Endothelial cell (in vitro differentiated cells): Measurements from ENCODE around the gene TENM3. TPM values are rescaled to one million over a fixed set of nuclear protein-coding genes. Genes with fewer than 3 reads are reported as not detected.

ENCODE experiments used
- DNase-seq: peaks from one replicate; pipeline ENCODE4 v3.0.0; 2021; ENCODE audit warnings: low spot score
- H3K27ac Mint-ChIP-seq: one replicate; pipeline ENCODE4 v1.8.0; 2021; ENCODE audit warnings: mixed read lengths, inconsistent platforms; ENCODE audit not compliant: unreplicated experiment
- H3K27me3 Mint-ChIP-seq: one replicate; pipeline ENCODE4 v1.8.0; 2021; ENCODE audit warnings: mild to moderate bottlenecking, moderate library complexity, mixed read lengths, inconsistent platforms; ENCODE audit not compliant: unreplicated experiment
- H3K36me3 Mint-ChIP-seq: one replicate; pipeline ENCODE4 v1.8.0; 2021; ENCODE audit warnings: mild to moderate bottlenecking, low read depth, mixed read lengths, inconsistent platforms; ENCODE audit not compliant: unreplicated experiment
- H3K4me1 Mint-ChIP-seq: one replicate; pipeline ENCODE4 v1.8.0; 2021; ENCODE audit warnings: mild to moderate bottlenecking, mixed read lengths, inconsistent platforms; ENCODE audit not compliant: unreplicated experiment
- H3K4me3 Mint-ChIP-seq: one replicate; pipeline ENCODE4 v1.8.0; 2021; ENCODE audit warnings: mild to moderate bottlenecking, mixed read lengths, inconsistent platforms; ENCODE audit not compliant: unreplicated experiment
- H3K9me3 Mint-ChIP-seq: one replicate; pipeline ENCODE4 v1.8.0; 2021; ENCODE audit warnings: mixed read lengths, inconsistent platforms; ENCODE audit not compliant: unreplicated experiment
- CTCF ChIP-seq: fragments of 200-600 bp; sonication (generic); IDR thresholded peaks from one replicate; pipeline ENCODE4 v1.5.0; 2021; ENCODE audit warnings: antibody characterized with exemption; ENCODE audit not compliant: unreplicated experiment
- total RNA-seq: library from RNA; stranded (reverse); fragmentation: NEBNext Ultra II Directional; extraction: Animal tissue kit (Norgen Biotek cat#: 25700); gene quantifications from one replicate; pipeline ENCODE4 v1.2.1, GENCODE V29; 2021; ENCODE audit not compliant: unreplicated experiment

The TENM3 gene
- total RNA-seq, 1 donor from 2014 or later: 29.7 TPM

GRCh38 chr4:182741054-182741453 is 497.9 kb downstream of the TENM3 start:
- Mint-ChIP-seq H3K4me1 (peaks cover under 1% of the 10 kb centered on the region), H3K4me3 (no peak overlapping the region)

GRCh38 chr4:182741914-182742313 is 498.7 kb downstream of the TENM3 start:
- Mint-ChIP-seq H3K4me1 (peaks cover 6% of the 10 kb centered on the region), H3K36me3 (peaks cover 6% of the 10 kb centered on the region)
- no peak for TF ChIP-seq CTCF

More at GRCh38 chr4:182741054-182741453, 497.9 kb downstream of the TENM3 start:
- TF ChIP-seq CTCF: no peak
- Mint-ChIP-seq H3K36me3 (peaks cover 3% of the 10 kb centered on the region), H3K27me3 (peaks cover 2% of the 10 kb centered on the region), H3K27ac (no peak overlapping the region), H3K9me3 (no peaks in the 10 kb centered on the region)
- DNase-seq: no peak

GRCh38 chr4:182743815-182744214 is 500.6 kb downstream of the TENM3 start:
- peaks cover 6% of the 10 kb centered on the region for H3K36me3 Mint-ChIP-seq
- DNase-seq: no peak
- no peaks in the 10 kb centered on the region for H3K9me3 Mint-ChIP-seq
- H3K27me3 Mint-ChIP-seq: peaks cover 2% of the 10 kb centered on the region
- no peak overlapping the region for H3K4me3 Mint-ChIP-seq
- no peak overlapping the region for H3K27ac Mint-ChIP-seq
- peaks cover 12% of the 10 kb centered on the region for H3K4me1 Mint-ChIP-seq
- TF ChIP-seq CTCF: no peak

More at GRCh38 chr4:182741914-182742313, 498.7 kb downstream of the TENM3 start:
- DNase-seq: no peak
- H3K4me3 Mint-ChIP-seq: no peak overlapping the region
- H3K9me3 Mint-ChIP-seq: no peaks in the 10 kb centered on the region
- H3K27ac Mint-ChIP-seq: no peak overlapping the region
- peaks cover 2% of the 10 kb centered on the region for H3K27me3 Mint-ChIP-seq

- H3K36me3 Mint-ChIP-seq: peaks cover 6% of the 10 kb centered on the region
- DNase-seq: no peak
- peaks cover 13% of the 10 kb centered on the region for H3K4me1 Mint-ChIP-seq
- no peaks in the 10 kb centered on the region for H3K27me3 Mint-ChIP-seq
- H3K9me3 Mint-ChIP-seq: no peaks in the 10 kb centered on the region
- TF ChIP-seq CTCF: no peak
- H3K4me3 Mint-ChIP-seq: no peak overlapping the region
- no peak overlapping the region for H3K27ac Mint-ChIP-seq
Measured at GRCh38 chr4:182745237-182745636, 502.0 kb downstream of the TENM3 start.

- no peak for DNase-seq
- Mint-ChIP-seq H3K27ac (no peak overlapping the region), H3K4me3 (no peak overlapping the region), H3K27me3 (no peaks in the 10 kb centered on the region), H3K36me3 (peaks cover 6% of the 10 kb centered on the region), H3K9me3 (no peaks in the 10 kb centered on the region), H3K4me1 (peaks cover 13% of the 10 kb centered on the region)
- TF ChIP-seq CTCF: no peak
Measured at GRCh38 chr4:182746876-182747275, 503.7 kb downstream of the TENM3 start.
